GM12873 (cell line): ENCODE data around the gene HOXA7.

Source experiments
- CTCF ChIP-seq: IDR thresholded peaks from 2 replicates; pipeline ENCODE4 v1.5.1; 2012; ENCODE audit warnings: low read depth, mild to moderate bottlenecking, moderate library complexity, low read length, control low read depth; ENCODE audit not compliant: insufficient read depth; ENCODE audit errors: missing control alignments

The HOXA7 gene

GRCh38 chr7:27164045-27164366, 7.5 kb upstream of the HOXA7 start:
- no peak for TF ChIP-seq CTCF

GRCh38 chr7:27163288-27164044, 7.0 kb upstream of the HOXA7 start:
- TF ChIP-seq CTCF, result no peak

GRCh38 chr7:27162561-27163287, 6.2 kb upstream of the HOXA7 start:
- TF ChIP-seq CTCF, result no peak

- no peak for TF ChIP-seq CTCF
These were observed 5.5 kb upstream of the HOXA7 start for GRCh38 chr7:27161721-27162560.

- no peak for TF ChIP-seq CTCF
These were observed 4.8 kb upstream of the HOXA7 start for GRCh38 chr7:27161214-27161720.

GRCh38 chr7:27160546-27161213, 4.2 kb upstream of the HOXA7 start:
- TF ChIP-seq CTCF, result peak; percentile 98

- TF ChIP-seq CTCF, result no peak
These were observed 3.7 kb upstream of the HOXA7 start for GRCh38 chr7:27160145-27160545.
